Glomerular endothelial cell (primary cell): Measurements from ENCODE around the gene NMBR. TPM values are rescaled to one million over a fixed set of nuclear protein-coding genes. Genes with fewer than 3 reads are reported as not detected.
A peak's percentile ranks its signal among the peaks of the same experiment; 100 is the strongest.
"Not testable (repeated sequence)": the region's sequence is repeated elsewhere in the genome, so short reads cannot be mapped to it uniquely, and the experiment has no call there.

Experiments
- DNase-seq: peaks from one replicate; pipeline ENCODE4 v3.0.0-alpha.2; 2011; ENCODE audit warnings: low read depth, low spot score; ENCODE audit errors: extremely low read depth
- total RNA-seq: library from RNA; depleted of rRNA; stranded (reverse); fragments of >200 nt; gene quantifications from 2 replicates; pipeline ENCODE4 v1.2.3, GENCODE V29; 2015

NMBR gene
- total RNA-seq: not detected in 2 replicates

- DNase-seq: peak; percentile 96
Observed at GRCh38 chr6:142146828-142147662, at the start of gene NMBR, which contains the start of gene VTA1. Gene NMBR (minus strand): TSS chr6:142147122. CDS start chr6:142088658, 58,464 bp downstream. Gene VTA1 (plus strand): TSS chr6:142147263. CDS start chr6:142147288, 25 bp downstream.

- no peak for DNase-seq
Observed at GRCh38 chr6:142195862-142196541, 49.1 kb upstream of the NMBR start.

GRCh38 chr6:142193621-142194020 lies 46.7 kb upstream of the NMBR start:
- no peak for DNase-seq

- DNase-seq: no peak
Observed at GRCh38 chr6:142192343-142192742, 45.4 kb upstream of the NMBR start.

- no peak for DNase-seq
Observed at GRCh38 chr6:142189057-142189456, 42.1 kb upstream of the NMBR start.

- DNase-seq: not testable (repeated sequence)
Observed at GRCh38 chr6:142188341-142188740, 41.4 kb upstream of the NMBR start.

GRCh38 chr6:142187209-142187608 lies 40.3 kb upstream of the NMBR start:
- no peak for DNase-seq

GRCh38 chr6:142185641-142186040 lies 38.7 kb upstream of the NMBR start:
- DNase-seq: no peak

GRCh38 chr6:142184307-142184706 lies 37.4 kb upstream of the NMBR start:
- no peak for DNase-seq

GRCh38 chr6:142183351-142183750 lies 36.4 kb upstream of the NMBR start:
- DNase-seq: no peak

- DNase-seq: no peak
Observed at GRCh38 chr6:142182004-142182403, 35.1 kb upstream of the NMBR start.

GRCh38 chr6:142178129-142178528 lies 31.2 kb upstream of the NMBR start:
- no peak for DNase-seq

GRCh38 chr6:142174703-142175102 lies 27.8 kb upstream of the NMBR start:
- no peak for DNase-seq

GRCh38 chr6:142173980-142174379 lies 27.1 kb upstream of the NMBR start:
- no peak for DNase-seq

GRCh38 chr6:142172758-142173157 lies 25.8 kb upstream of the NMBR start:
- DNase-seq: no peak

GRCh38 chr6:142171351-142171750 lies 24.4 kb upstream of the NMBR start:
- no peak for DNase-seq

GRCh38 chr6:142167486-142167885 lies 20.6 kb upstream of the NMBR start:
- no peak for DNase-seq

GRCh38 chr6:142167071-142167470 lies 20.1 kb upstream of the NMBR start:
- no peak for DNase-seq

- no peak for DNase-seq
Observed at GRCh38 chr6:142165227-142165626, 18.3 kb upstream of the NMBR start.

GRCh38 chr6:142162780-142163179 lies 15.9 kb upstream of the NMBR start:
- DNase-seq: no peak

GRCh38 chr6:142156758-142157068 lies 9.8 kb upstream of the NMBR start:
- not testable (repeated sequence) for DNase-seq
